Liver (tissue), 9 donors: ENCODE measurements around the gene FBXW7. TPM values are rescaled to one million over a fixed set of nuclear protein-coding genes. Genes with fewer than 3 reads are reported as not detected.

ENCODE experiments used
- DNase-seq: peaks from one replicate; pipeline ENCODE4 v3.0.0-alpha.2; 2017; ENCODE audit warnings: low spot score
- H3K27ac ChIP-seq, 2 donors: one replicate each; pipeline ENCODE4 v1.7.0; 2013; ENCODE audit warnings: inconsistent platforms in 2 of 2, low read length in 2 of 2, control low read depth in 1 of 2, low read depth in 1 of 2, mild to moderate bottlenecking in 1 of 2
- H3K27me3 ChIP-seq, 4 donors: one replicate each; pipeline versions ENCODE4 v1.6.1 to v1.7.0; 2013; ENCODE audit warnings: low read length in 3 of 4, inconsistent platforms in 1 of 4, mild to moderate bottlenecking in 1 of 4, moderate library complexity in 1 of 4; ENCODE audit not compliant: control insufficient read depth in 4 of 4, insufficient read depth in 4 of 4
- H3K36me3 ChIP-seq, 4 donors: one replicate each; pipeline versions ENCODE4 v1.6.1 to v1.7.0; 2013; ENCODE audit warnings: low read length in 3 of 4, mild to moderate bottlenecking in 3 of 4, low read depth in 1 of 4, moderate library complexity in 1 of 4; ENCODE audit not compliant: control insufficient read depth in 4 of 4, insufficient read depth in 3 of 4
- H3K4me1 ChIP-seq, 4 donors: one replicate each; pipeline versions ENCODE4 v1.6.1 to v1.7.0; 2013; ENCODE audit warnings: low read length in 3 of 4, mild to moderate bottlenecking in 3 of 4, moderate library complexity in 1 of 4; ENCODE audit not compliant: control insufficient read depth in 4 of 4, insufficient read depth in 4 of 4
- H3K4me3 ChIP-seq, 3 donors: one replicate each; pipeline versions ENCODE4 v1.6.1 to v1.7.0; 2013; ENCODE audit warnings: low read length in 3 of 3, control low read depth in 1 of 3, low read depth in 1 of 3, mild to moderate bottlenecking in 1 of 3
- H3K9ac ChIP-seq, 2 donors: one replicate each; pipeline ENCODE4 v1.7.0; 2013; ENCODE audit warnings: low read length in 2 of 2, mild to moderate bottlenecking in 2 of 2, moderate library complexity in 2 of 2, control low read depth in 1 of 2, low read depth in 1 of 2
- H3K9me3 ChIP-seq, 4 donors: one replicate each; pipeline versions ENCODE4 v1.6.1 to v1.7.0; 2013; ENCODE audit warnings: low read length in 3 of 4; ENCODE audit not compliant: control insufficient read depth in 4 of 4
- ATF3 ChIP-seq: IDR thresholded peaks from 2 replicates; pipeline ENCODE4 v1.6.1; 2016; ENCODE audit warnings: antibody characterized with exemption
- CTCF ChIP-seq: fragments of 150-350 bp; IDR thresholded peaks from 2 replicates; pipeline ENCODE4 v1.5.1; 2017; ENCODE audit warnings: improper control_type of control experiment, low read depth, low read length; ENCODE audit not compliant: missing input control
- FOXA2 ChIP-seq: IDR thresholded peaks from 2 replicates; pipeline ENCODE4 v1.6.1; 2016; ENCODE audit warnings: antibody characterized with exemption
- GABPA ChIP-seq, 2 donors: IDR thresholded peaks in 1 of 2; conservative IDR thresholded peaks in 1 of 2; 2 replicates each; pipeline ENCODE4 v1.6.1; 2016; ENCODE audit warnings: antibody characterized with exemption in 2 of 2, mild to moderate bottlenecking in 1 of 2, moderate library complexity in 1 of 2
- HNF4G ChIP-seq: IDR thresholded peaks from 2 replicates; pipeline ENCODE4 v1.6.1; 2016; ENCODE audit warnings: antibody characterized with exemption
- NR2F2 ChIP-seq: IDR thresholded peaks from 2 replicates; pipeline ENCODE4 v1.6.1; 2016; ENCODE audit warnings: antibody characterized with exemption
- YY1 ChIP-seq: IDR thresholded peaks from 2 replicates; pipeline ENCODE4 v1.6.1; 2016; ENCODE audit warnings: antibody characterized with exemption, mild to moderate bottlenecking
- WGBS: extraction: QIAGEN DNeasy Blood & Tissue Kit; methylation state at CpG from one replicate; pipeline ENCODE4 v1.1.7; 2013; 5-methylcytosine and 5-hydroxymethylcytosine counted together
- polyA plus RNA-seq, 2 donors: library from polyadenylated mRNA; stranded (reverse) in 1 of 2; unstranded in 1 of 2; fragments of 200-250 nt in 1 of 2; fragments of >200 nt in 1 of 2; fragmentation: Nextera tagmentation in 1 of 2; extraction: Ambion mirVana in 1 of 2; gene quantifications; one replicate each; pipeline versions ENCODE4 v1.2.1 to v1.2.3, GENCODE V29; 2013 to 2015
- total RNA-seq, 2 donors: library from RNA; depleted of rRNA; stranded (reverse); fragments of >200 nt; gene quantifications; one replicate each; pipeline ENCODE4 v1.2.3, GENCODE V29; 2014
- TF ChIP-seq, protein P1 (sequence below): IDR thresholded peaks from 2 replicates; pipeline ENCODE4 v1.6.1; 2016; ENCODE audit warnings: antibody characterized with exemption, mild to moderate bottlenecking
- donor health status: healthy.
- donor health status: healthy.
- donor health status: healthy.
- donor health status: healthy.
- donor health status: healthy.

Gene FBXW7
- total and polyA plus RNA-seq, 4 donors, result 4.0 to 56.9 (median 16.1) TPM

DNA sequence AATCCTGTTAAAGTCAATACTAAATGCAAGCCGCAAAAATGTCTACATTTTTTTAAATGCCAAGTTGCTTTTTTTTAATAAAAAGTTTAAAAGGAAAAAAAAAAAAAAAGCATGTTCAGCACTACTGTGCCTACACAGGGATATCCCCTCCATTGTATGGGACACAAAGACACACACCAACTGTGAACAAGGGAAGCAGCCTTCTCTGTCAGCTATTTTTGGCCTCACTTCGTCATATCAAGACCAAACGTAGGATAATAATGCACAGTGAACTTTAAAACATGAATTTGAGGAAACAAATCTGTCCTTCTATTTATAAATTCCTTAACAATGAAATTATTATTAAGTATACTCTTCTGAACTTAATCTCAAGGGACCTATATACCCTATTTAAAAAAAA is 4.4 kb downstream of the FBXW7 start (continued):
- TF ChIP-seq FOXA2, result no peak
- no peak for TF ChIP-seq NR2F2

DNA sequence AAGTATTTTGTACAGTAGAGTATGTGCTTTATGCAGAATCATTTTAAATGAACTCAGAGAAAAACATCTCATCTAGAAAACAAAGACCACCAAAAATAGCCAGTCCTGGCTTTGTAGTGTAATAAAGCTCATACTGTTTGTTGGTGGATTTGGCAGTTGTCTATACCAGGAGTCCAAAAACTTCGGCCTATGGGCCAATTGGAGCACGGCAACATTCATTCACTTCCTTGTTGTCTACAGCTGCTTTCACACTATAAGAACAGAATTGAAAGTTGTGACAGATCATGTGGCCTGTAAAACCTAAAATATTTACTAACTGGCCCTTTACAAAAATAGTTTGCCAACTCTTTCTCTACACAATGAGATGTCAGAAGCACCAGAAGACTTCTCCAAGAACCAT is 5.3 kb downstream of the FBXW7 start:
- TF ChIP-seq GABPA (IDR thresholded peaks at IDR 0.05 in 1 of 2, conservative IDR thresholded peaks at IDR 0.05 in 1 of 2), result no peak
- no peak overlapping the region for H3K9ac ChIP-seq
- H3K4me1 ChIP-seq, result peaks cover 2 to 28% (median 16%) of the 10 kb centered on the region in 4 donors
- no peaks in the 10 kb centered on the region for H3K9me3 ChIP-seq
- no peak overlapping the region for H3K27ac ChIP-seq
- WGBS, result 90% methylated on average over 2 of the region's 2 CpGs
- H3K36me3 ChIP-seq, result peaks cover 0 to 4% (median 0%) of the 10 kb centered on the region in 4 donors
- H3K4me3 ChIP-seq, result no peak overlapping the region
- no peak for DNase-seq
- H3K27me3 ChIP-seq, result no peaks in the 10 kb centered on the region

DNA sequence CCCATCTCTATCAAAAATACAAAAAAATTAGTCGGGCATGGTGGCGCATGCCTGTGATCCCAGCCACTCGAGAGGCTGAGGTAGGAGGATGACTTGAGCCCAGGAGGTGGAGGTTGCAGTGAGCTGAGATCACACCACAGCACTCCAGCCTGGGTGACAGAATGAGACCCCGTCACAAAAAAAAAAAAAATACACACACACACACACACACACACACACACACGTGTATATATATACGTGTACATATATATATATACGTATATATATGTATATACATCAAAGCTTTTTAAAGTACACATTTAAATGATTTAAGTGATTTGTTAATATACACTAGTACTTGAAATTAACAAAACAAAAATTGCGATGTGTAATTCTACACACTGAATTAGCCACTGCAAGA is 6.0 kb downstream of the FBXW7 start:
- peaks cover 2 to 28% (median 16%) of the 10 kb centered on the region in 4 donors for H3K4me1 ChIP-seq
- H3K27ac ChIP-seq, result no peak overlapping the region
- peaks cover 0 to 4% (median 0%) of the 10 kb centered on the region in 4 donors for H3K36me3 ChIP-seq
- TF ChIP-seq HNF4G (no peak), CTCF (no peak), YY1 (no peak)
- TF ChIP-seq, protein P1, sequence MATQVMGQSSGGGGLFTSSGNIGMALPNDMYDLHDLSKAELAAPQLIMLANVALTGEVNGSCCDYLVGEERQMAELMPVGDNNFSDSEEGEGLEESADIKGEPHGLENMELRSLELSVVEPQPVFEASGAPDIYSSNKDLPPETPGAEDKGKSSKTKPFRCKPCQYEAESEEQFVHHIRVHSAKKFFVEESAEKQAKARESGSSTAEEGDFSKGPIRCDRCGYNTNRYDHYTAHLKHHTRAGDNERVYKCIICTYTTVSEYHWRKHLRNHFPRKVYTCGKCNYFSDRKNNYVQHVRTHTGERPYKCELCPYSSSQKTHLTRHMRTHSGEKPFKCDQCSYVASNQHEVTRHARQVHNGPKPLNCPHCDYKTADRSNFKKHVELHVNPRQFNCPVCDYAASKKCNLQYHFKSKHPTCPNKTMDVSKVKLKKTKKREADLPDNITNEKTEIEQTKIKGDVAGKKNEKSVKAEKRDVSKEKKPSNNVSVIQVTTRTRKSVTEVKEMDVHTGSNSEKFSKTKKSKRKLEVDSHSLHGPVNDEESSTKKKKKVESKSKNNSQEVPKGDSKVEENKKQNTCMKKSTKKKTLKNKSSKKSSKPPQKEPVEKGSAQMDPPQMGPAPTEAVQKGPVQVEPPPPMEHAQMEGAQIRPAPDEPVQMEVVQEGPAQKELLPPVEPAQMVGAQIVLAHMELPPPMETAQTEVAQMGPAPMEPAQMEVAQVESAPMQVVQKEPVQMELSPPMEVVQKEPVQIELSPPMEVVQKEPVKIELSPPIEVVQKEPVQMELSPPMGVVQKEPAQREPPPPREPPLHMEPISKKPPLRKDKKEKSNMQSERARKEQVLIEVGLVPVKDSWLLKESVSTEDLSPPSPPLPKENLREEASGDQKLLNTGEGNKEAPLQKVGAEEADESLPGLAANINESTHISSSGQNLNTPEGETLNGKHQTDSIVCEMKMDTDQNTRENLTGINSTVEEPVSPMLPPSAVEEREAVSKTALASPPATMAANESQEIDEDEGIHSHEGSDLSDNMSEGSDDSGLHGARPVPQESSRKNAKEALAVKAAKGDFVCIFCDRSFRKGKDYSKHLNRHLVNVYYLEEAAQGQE, result no peak
- no peaks in the 10 kb centered on the region for H3K9me3 ChIP-seq
- no peak overlapping the region for H3K4me3 ChIP-seq
- WGBS, result 95% methylated on average over 8 of the region's 8 CpGs
- H3K27me3 ChIP-seq, result no peaks in the 10 kb centered on the region
- no peak for DNase-seq
- no peak overlapping the region for H3K9ac ChIP-seq

DNA sequence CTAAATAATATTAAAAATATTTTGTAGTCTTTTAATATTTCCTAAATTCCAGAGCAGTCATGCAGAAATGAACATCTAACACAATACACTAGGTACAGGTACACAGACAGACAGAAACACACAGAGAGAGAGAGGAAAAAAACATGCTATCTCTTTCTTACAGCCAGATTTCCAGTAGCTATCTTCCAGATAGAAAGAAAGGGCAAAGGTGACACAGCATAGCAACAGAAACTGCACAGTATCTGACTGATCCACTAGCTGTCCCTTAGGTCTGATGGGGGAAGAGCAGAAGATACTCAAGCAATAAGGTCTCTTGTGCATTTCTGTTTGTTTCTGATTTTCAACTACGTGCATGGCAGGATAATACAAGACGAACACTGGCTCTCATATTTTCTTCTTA is 7.8 kb downstream of the FBXW7 start:
- Histone ChIP-seq H3K27ac (no peak overlapping the region), H3K4me1 (peaks cover 3 to 15% (median 12%) of the 10 kb centered on the region in 4 donors), H3K9me3 (no peaks in the 10 kb centered on the region), H3K4me3 (no peak overlapping the region), H3K36me3 (peaks cover 0 to 4% (median 0%) of the 10 kb centered on the region in 4 donors), H3K9ac (no peak overlapping the region), H3K27me3 (no peaks in the 10 kb centered on the region)
- DNase-seq, result no peak
- peak; percentile 16 for TF ChIP-seq NR2F2
- TF ChIP-seq ATF3, result no peak
- WGBS, result 84% methylated on average over 2 of the region's 2 CpGs
